ENCODE results near the gene ZNF330.

- no peak for TF ChIP-seq YY1 (IDR thresholded peaks at IDR 0.05; ENCODE audit: low read depth)
- no peak for TF ChIP-seq CEBPB (IDR thresholded peaks at IDR 0.05)
- no peak for TF ChIP-seq REST (IDR thresholded peaks at IDR 0.05; ENCODE audit: low read depth)
- no peak for TF ChIP-seq TCF12 (IDR thresholded peaks at IDR 0.05; ENCODE audit: low read depth)
- no peak for TF ChIP-seq TEAD4 (IDR thresholded peaks at IDR 0.05)
- TF ChIP-seq EP300 (IDR thresholded peaks at IDR 0.05; ENCODE audit: borderline replicate concordance), result no peak
Observed at GRCh38 chr4:141213550-141213991, 7.1 kb upstream of the ZNF330 start.

All from Ishikawa (cell line).